Tongue (tissue), 2 donors: Measurements from ENCODE around the gene CFAP77. TPM values are rescaled to one million over a fixed set of nuclear protein-coding genes. Genes with fewer than 3 reads are reported as not detected.

Experiments used
- DNase-seq: peaks from one replicate; pipeline ENCODE4 v3.0.0-alpha.2; 2015
- total RNA-seq: library from RNA; depleted of rRNA; stranded (reverse); fragments of >200 nt; gene quantifications from one replicate; pipeline ENCODE4 v1.2.3, GENCODE V29; 2014

Gene CFAP77
- total RNA-seq, 1 donor from 2014 or later = not detected

DNA sequence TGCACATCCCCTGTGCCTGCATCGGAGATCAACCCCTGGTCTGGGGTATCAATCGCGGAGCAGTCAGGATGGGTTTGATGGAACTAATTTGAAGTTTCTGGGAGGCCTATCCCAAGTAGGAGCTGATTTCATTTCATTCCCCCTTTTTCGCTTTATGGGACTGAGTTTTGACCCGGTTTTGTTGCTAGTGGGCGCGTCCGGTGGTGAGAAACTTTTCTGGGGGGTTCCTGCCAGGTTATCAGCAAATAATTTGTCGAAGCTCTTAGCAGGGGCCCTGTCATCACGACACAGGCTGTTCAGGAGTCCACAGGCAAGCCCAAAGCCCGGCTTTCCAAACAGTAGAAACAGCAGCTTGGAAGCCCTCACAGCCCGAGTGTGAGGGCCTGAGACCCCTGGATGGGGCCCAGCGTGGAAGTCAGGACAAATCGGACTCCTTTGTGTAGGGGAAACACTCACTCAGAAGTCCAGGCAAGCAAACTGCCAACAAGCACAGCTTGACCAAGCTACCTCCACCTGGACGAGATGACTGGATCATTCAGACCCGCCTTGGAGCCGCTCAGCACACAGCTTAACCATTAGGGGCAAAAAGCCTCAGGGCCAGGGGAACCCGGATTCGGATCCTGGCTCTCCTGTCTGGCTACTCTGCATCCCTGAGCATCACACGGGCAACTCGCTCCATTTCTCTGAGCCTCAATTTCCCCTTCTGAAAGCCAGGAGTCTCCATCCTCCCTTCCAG, 108.0 kb downstream of the CFAP77 start:
- no peak for DNase-seq

GRCh38 chr9:132518626-132519025, 108.6 kb downstream of the CFAP77 start:
- no peak for DNase-seq

GRCh38 chr9:132519033-132519432, 109.0 kb downstream of the CFAP77 start:
- no peak for DNase-seq

DNA sequence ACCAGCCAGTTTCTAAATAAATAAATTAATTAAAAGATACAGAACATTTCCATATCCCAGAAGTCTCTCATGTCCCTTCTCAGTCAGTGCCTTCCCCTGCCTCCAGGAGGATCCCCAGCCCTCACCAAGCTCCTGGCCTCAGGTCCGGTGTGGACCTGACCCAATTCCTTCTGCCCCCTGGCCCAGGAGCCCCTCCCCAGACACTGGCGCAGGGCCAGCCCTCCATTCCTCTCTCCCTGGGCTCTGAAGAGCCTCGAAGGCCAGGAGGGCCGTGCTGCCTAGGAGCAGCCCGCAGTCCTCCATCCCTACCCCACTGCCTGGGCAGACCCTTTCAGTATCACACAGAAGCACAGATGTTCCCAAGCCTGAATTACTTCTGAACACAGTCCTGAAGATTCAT, 110.6 kb downstream of the CFAP77 start:
- DNase-seq = no peak

- no peak for DNase-seq
Observed at GRCh38 chr9:132525308-132526023, 115.5 kb downstream of the CFAP77 start.

DNA sequence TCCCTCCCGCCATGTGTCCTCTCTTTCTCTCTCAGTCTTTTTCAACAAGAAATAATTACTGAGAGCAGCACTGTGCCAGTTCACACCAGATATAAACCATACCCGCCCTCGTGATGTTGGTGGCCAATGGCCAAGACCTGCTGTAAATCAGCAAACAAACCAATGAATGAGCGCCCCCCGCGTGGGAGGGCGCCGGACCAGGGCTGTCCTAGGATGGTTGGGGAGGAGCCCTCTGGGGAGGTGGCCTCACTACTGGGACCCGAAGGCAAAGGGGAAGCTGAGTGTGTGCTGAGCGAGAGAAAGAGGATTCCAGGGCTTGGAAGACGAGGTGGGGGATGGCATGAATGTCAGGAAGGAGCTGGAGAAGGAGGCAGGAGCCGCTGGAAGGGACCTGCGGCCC, 121.2 kb downstream of the CFAP77 start:
- DNase-seq = no peak

DNA sequence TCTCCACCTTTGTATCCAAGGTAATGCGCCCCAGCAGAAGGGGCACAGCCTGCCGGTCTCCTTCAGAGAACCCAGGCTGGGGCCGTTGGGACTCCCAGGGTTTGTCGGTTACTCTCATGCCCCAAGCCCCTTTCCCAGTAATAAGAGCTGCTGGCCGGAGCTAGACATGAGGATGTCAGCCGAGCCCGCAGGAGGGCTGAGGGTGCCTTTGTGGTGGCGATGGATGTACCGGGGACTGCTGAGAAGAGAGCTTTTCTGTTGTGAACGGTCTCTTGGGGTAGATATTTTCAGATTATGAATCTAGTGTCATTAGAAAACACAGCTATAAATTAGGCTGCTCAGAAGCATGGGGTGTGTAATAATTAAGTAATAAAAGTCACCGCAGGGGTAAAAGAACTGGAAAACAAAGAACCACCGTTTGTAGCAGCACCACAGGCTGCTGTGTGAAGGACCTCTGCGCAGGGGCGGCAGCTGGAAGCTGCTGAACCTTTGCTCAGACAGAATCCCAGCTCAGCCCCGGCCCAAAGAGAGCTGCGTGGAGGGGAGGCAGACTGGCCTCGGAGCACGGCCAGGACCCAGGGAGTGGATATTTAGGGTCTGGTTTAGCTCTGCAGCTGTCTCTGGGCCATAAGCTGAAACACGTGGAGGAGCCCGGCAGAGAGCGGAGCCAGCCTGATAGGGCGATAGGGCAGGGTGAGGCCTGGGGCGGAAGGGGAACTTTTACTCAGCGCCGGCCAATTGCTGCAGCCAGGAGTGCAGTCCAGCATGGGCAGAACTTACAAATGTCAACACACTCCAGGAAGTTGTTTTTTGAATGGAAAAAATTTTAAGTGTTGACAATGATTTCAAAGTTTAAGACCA, 121.9 kb downstream of the CFAP77 start:
- DNase-seq = no peak

DNA sequence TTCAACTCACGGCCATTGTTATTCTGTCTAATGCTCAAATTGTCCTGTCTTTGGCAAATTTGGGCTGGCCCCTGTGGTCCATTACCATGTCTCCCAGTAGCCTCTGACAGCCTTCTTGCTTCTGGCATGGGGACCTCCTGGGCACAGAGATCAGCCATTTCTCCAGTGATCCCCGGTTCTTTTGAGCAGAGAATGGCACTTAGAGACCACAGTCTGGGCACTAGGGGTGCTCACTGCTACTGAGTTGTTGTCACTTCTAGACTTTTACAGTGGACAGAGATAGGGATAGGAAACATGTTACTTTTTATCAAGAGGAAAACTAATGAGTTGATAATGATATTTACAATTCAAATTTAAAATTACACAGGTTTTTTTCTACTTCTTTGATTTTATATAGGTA, 124.8 kb downstream of the CFAP77 start:
- no peak for DNase-seq

DNA sequence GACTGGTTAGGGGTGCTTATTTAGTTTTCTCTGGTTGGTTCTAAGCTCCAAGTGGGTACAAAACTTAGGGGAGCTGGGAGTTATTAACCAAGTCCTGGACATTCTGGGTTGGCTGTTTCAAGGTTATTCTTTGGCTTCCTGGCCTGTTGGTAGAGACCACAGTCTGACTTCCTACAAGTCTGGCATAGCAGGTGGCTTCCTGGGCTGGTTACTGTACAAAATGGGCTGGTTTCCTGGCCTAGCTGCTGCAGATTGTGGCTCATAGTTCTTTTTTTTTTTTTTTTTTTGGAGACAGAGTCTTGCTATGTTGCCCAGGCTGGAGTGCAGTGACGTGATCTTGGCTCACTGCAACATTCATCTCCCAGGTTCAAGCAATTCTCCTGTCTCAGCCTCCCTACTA, 126.1 kb downstream of the CFAP77 start:
- no peak for DNase-seq

GRCh38 chr9:132537352-132537751, 127.3 kb downstream of the CFAP77 start:
- no peak for DNase-seq

DNA sequence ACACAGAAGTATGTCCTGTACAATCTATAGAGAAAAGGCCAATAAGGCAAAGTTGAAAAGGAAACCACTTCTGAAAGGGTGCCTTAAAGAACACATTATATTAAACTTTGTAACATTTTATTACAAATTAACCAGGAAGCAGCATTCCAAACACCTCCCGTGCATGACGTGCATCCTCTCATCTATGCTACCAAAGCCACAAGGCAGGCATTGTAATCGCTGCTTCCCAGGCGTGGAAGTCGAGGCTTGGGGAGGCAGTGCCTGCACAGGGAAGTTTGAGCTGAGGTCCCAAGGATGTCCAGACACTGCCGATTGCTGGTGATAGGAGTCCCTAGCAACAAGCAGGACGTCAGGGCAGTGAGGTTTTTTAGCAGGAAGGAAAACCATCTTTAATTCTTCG, 128.1 kb downstream of the CFAP77 start:
- DNase-seq = no peak

DNA sequence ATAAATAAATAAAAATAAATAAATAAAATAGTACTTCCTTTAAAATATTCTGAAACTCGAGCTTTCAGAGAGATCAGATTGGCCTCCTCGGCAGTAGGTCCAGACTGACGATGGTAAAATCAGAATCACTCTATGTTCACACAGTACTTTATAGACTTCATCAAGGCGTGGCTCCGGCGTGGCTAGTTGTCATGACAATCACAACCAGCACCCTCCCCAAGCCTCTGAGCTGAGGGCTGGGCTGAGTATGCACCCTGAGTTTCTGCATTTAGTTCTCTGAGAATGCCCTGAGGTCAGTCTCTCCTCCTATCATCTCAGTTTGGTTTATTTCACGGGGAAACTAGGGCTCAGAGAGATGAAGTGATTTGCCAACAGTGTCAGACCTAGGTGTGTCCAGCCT, 129.1 kb downstream of the CFAP77 start:
- DNase-seq = no peak

DNA sequence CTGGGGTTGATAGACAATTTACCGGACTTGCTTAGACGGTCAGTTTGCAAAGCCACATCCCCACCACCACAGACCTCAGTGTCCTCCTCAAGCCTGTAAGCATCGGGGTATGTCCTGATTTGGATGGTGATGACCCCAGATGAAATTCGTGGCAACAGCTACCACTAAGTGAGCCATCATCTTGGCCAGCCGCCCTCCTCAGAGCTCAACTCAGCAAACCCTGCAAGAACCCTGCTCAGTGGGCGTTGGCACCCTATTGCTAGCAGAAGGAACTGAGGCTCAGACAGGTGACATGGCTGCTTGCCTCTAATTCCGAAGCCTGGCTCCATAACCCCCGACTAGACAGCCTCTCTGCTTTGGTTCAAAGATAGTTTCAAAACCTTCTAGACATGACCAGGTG, 131.0 kb downstream of the CFAP77 start:
- no peak for DNase-seq

DNA sequence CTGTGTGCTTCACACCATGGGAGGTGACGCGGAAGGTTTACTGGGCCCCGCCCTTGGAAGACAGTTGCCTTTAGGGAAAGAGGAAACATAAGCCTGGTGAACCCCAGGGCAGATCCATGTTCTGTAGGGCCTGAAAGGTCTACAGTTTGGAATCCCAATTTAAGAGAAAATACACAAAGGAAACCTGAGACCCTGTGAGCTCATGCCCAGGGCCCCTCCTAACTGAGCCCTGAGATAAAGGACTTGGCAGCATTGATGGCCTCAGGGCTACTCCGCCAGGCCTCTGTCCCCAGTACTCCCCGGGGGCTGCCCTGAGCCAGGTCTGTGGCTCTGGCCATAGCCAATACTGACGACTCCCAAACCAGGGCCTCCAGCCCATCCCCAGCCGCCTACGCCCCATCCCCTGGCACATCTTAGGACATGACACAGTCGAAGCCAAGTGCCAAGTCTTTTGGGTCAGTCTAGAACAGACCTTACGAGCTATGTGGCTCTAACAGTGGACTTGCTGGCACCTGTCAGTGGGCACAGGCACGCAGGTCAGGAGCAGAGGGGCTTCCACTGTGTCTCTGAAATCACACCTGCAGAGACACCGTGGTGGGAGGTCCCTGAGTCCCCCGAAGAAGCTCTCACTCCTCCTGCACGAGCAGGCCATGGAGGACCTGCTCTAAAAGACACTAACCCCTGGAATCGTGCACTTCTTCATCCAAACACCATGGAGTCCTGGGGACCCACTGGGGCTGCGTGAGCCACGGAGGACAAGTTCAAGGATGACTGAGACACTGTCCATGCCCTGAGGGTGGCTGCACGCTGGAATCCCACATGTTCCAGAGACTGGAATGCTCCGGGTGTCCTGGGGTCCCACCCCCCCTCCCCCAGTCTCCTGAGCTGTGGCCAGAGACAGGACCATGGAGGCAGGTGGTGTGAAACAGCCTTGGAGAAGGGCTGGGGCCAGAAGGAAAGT, 132.1 kb downstream of the CFAP77 start:
- DNase-seq = no peak

DNA sequence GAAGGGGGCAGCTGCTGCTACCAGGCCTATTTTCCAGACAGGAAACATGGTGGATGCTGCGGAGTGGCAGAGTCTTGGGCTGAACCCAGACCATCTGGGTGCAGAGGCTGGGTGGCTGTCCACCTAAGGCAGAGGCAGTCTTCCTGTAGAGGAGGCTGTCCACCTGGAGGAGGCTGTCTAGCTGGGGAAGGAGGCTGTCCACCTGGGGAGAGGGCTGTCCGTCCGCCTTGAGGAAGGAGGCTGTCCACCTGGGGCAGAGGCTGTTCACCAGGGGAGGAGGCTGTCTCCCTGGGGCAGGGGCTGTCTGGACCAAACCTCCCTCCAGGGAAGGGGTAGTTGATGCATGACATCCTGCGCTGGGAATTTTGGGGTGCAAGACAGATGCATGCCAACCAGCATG, 133.2 kb downstream of the CFAP77 start:
- no peak for DNase-seq

GRCh38 chr9:132543960-132544359, 133.9 kb downstream of the CFAP77 start:
- peak; percentile 17 for DNase-seq

DNA sequence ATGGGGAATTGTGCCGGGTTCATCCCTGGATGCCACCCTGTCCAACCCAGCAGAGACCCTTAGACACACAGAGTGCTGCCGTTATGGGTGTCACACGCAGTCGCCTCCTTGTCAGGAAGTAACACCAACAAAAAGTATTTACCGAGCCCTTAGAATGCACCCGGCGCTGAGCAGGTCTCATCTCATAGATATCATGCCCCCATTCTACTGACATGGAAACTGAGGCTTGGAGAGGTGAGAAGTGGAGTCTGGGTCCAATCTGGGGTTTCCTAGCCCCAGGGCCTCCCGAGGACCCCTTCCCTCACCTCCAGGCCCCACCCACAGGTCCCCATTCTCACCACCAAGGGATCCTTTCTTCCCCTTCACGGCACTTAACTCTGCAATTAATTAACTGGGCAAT, 135.6 kb downstream of the CFAP77 start:
- DNase-seq = no peak

DNA sequence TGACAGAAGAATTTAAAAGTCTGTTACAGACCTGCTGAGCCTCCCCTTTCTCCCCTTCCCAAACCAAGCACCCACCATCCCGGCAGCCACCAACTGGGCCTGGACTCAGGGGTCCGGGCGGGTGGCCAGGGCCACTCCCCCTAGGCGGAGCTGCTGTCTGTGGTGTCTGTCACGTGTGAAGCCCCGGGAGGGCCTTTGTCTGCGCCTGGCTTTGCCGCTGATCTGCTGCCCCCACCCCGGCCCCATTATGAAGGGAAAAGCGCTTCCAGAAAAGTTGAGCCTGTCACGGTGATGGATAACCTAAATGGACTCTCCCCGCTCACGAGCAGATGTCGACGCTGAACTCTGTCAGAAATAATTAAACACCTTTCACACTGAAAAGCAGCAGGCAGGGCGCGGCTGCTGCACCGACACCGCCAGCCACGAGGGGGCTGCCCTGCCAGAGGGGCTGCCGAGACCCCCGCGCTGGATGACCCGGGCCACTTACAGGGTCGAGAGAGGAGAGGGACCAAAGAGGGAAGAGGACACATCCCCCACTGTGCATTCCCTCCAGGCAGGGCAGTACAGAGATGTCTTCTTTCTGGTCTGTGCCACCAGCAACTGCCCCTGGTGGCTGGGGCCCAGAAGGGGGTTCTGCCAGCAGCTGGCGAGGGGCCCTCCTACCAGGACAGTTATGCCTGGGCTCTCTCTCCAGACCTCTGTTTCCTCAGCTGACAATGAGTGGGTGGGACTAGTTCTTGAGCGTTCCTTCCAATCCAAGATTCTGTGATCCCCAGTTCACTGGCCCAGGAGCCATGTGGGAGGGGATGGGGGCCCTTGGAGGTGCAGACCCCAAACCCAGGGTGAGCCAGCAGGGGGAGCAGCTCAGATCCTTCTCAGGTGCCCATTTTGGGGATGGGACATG, 136.4 kb downstream of the CFAP77 start:
- DNase-seq = peak; percentile 66

DNA sequence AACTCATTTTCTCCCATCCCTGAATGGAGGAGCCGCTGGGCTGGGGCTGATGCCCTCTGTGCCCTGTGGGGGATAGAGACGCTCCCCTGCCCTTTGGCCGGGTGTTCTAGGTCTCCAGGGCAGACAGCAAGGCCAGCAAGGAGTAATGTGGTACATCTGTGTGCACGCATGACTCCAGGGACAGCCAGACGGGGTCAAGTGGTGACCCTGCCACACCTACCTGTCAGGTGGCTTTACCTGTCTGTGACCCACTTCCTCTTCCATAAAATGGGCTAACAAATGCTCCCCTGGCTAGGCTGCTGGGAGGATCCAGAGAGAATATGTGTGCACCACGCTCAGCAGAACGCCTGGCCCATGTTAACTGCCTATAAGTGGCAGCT, 137.0 kb downstream of the CFAP77 start:
- DNase-seq = no peak

DNA sequence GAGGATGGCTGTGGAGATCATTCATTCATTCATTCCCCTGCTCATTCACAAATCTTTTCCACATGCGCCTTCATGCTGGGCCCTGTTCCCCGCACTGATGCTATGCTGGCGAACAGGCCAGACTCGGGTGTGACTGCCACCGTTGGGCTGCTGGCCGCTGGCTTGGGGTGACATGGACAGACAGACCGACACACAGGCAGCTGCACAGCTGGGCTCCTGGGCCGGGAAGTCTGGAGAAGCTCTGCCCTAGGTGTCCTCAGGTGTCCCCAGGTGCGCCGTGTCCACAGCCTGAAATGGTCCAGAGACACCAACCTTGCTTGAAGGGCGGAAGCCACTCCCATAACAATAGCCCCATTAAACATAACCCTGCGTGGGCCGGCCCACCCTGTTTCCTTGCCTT, 137.4 kb downstream of the CFAP77 start:
- DNase-seq = no peak
